ACHN (cell line): ENCODE data around the gene CTAG2.

ENCODE experiments used
- DNase-seq: peaks from one replicate; pipeline ENCODE4 v3.0.0-alpha.2; 2015
- in situ Hi-C: cut with HindIII; loops from 2 replicates; pipeline ENCODE4 v1.10.0; 2017; ENCODE audit warnings: low sequenced_read_pairs, low pct_ligation_motif_present, low pct_unique_long_range_greater_than_20kb

CTAG2 gene

GRCh38 chrX:154603438-154604430 lies 49.6 kb downstream of the CTAG2 start:
- DNase-seq, result peak; percentile 71
- in situ Hi-C loops, result no loop called here

GRCh38 chrX:154602766-154603437 lies 50.5 kb downstream of the CTAG2 start:
- in situ Hi-C loops, result no loop called here
- no peak for DNase-seq

- DNase-seq, result no peak
- in situ Hi-C loops, result no loop called here
These were observed 51.2 kb downstream of the CTAG2 start for GRCh38 chrX:154602226-154602625.
